Mesenchymal stem cell (in vitro differentiated cells and primary cell): ENCODE measurements around the gene SLC16A10.

ENCODE experiments used
- DNase-seq: peaks from one replicate; pipeline ENCODE4 v3.0.0-alpha.2; 2013
- H2AFZ ChIP-seq: one replicate; pipeline ENCODE4 v1.6.1; 2013; ENCODE audit warnings: low read depth, mild to moderate bottlenecking, control low read depth, inconsistent platforms, low read length, moderate library complexity
- H2AK5ac ChIP-seq: 2 replicates; pipeline ENCODE4 v1.6.1; 2013; ENCODE audit warnings: low read length, moderate library complexity, mild to moderate bottlenecking, inconsistent platforms; ENCODE audit not compliant: severe bottlenecking
- H2BK120ac ChIP-seq: one replicate; pipeline ENCODE4 v1.6.1; 2013; ENCODE audit warnings: low read depth, mild to moderate bottlenecking, inconsistent platforms, low read length, moderate library complexity
- H2BK12ac ChIP-seq, 2 experiments: one replicate each; pipeline ENCODE4 v1.6.1; 2013; ENCODE audit warnings: inconsistent platforms in 2 of 2, low read length in 2 of 2, mild to moderate bottlenecking in 2 of 2, moderate library complexity in 2 of 2, control low read depth in 1 of 2
- H2BK15ac ChIP-seq: one replicate; pipeline ENCODE4 v1.6.1; 2013; ENCODE audit warnings: mild to moderate bottlenecking, low read depth, inconsistent platforms; ENCODE audit not compliant: poor library complexity, severe bottlenecking
- H2BK5ac ChIP-seq: 2 replicates; pipeline ENCODE4 v1.6.1; 2013; ENCODE audit warnings: low read depth, mild to moderate bottlenecking, low read length, control low read depth, inconsistent platforms; ENCODE audit not compliant: poor library complexity, severe bottlenecking
- H3K14ac ChIP-seq, 2 experiments: one replicate each; pipeline ENCODE4 v1.6.1; 2013; ENCODE audit warnings: inconsistent platforms in 2 of 2, low read length in 2 of 2, control low read depth in 1 of 2, mild to moderate bottlenecking in 1 of 2, moderate library complexity in 1 of 2
- H3K18ac ChIP-seq, 2 experiments: one replicate each; pipeline ENCODE4 v1.6.1; 2013; ENCODE audit warnings: inconsistent platforms in 2 of 2, low read length in 2 of 2, control low read depth in 1 of 2, low read depth in 1 of 2, mild to moderate bottlenecking in 1 of 2
- H3K23ac ChIP-seq, 2 experiments: one replicate each; pipeline ENCODE4 v1.6.1; 2013; ENCODE audit warnings: inconsistent platforms in 2 of 2, low read length in 2 of 2, mild to moderate bottlenecking in 2 of 2, moderate library complexity in 2 of 2, control low read depth in 1 of 2
- H3K27ac ChIP-seq: 2 replicates; pipeline ENCODE4 v1.5.1; 2013; ENCODE audit warnings: mild to moderate bottlenecking, moderate library complexity, low read length, control low read depth, inconsistent platforms; ENCODE audit not compliant: poor library complexity, severe bottlenecking
- H3K27me3 ChIP-seq, 2 experiments: 2 replicates each; pipeline versions ENCODE4 v1.6.1 to v1.7.0; 2013; ENCODE audit warnings: low read length in 2 of 2, mild to moderate bottlenecking in 2 of 2, moderate library complexity in 2 of 2, control low read depth in 1 of 2, inconsistent platforms in 1 of 2; ENCODE audit not compliant: control insufficient read depth in 1 of 2, insufficient read depth in 1 of 2
- H3K36me3 ChIP-seq, 2 experiments: 2 replicates each; pipeline versions ENCODE4 v1.6.1 to v1.7.0; 2013; ENCODE audit warnings: low read length in 2 of 2, control low read depth in 1 of 2, inconsistent platforms in 1 of 2, low read depth in 1 of 2, mild to moderate bottlenecking in 1 of 2; ENCODE audit not compliant: insufficient read depth in 2 of 2, control insufficient read depth in 1 of 2
- H3K4ac ChIP-seq, 2 experiments: one replicate each; pipeline ENCODE4 v1.6.1; 2013; ENCODE audit warnings: inconsistent platforms in 2 of 2, low read length in 2 of 2, mild to moderate bottlenecking in 2 of 2, moderate library complexity in 2 of 2, control low read depth in 1 of 2, low read depth in 1 of 2
- H3K4me1 ChIP-seq: 2 replicates; pipeline ENCODE4 v1.6.1; 2013; ENCODE audit warnings: low read depth, low read length, control low read depth; ENCODE audit not compliant: control insufficient read depth, insufficient read depth
- H3K4me2 ChIP-seq: 2 replicates; pipeline ENCODE4 v1.6.1; 2013; ENCODE audit warnings: low read length, mild to moderate bottlenecking, inconsistent platforms; ENCODE audit not compliant: poor library complexity, severe bottlenecking
- H3K4me3 ChIP-seq, 2 experiments: 2 replicates each; pipeline versions ENCODE4 v1.5.1 to v1.7.0; 2013; ENCODE audit warnings: low read length in 2 of 2, mild to moderate bottlenecking in 2 of 2, control low read depth in 1 of 2, low read depth in 1 of 2; ENCODE audit not compliant: insufficient read depth in 1 of 2
- H3K79me1 ChIP-seq: replicated peaks from 2 replicates; pipeline ENCODE4 v1.6.1; 2013; ENCODE audit warnings: mild to moderate bottlenecking, control low read depth, low read length, inconsistent platforms; ENCODE audit not compliant: poor library complexity, severe bottlenecking
- H3K9ac ChIP-seq: 2 replicates; pipeline ENCODE4 v1.7.0; 2013; ENCODE audit warnings: mild to moderate bottlenecking, low read length, moderate library complexity
- H3K9me3 ChIP-seq: 2 replicates; pipeline ENCODE4 v1.7.0; 2013; ENCODE audit warnings: mild to moderate bottlenecking, low read length; ENCODE audit not compliant: control insufficient read depth
- H4K8ac ChIP-seq: one replicate; pipeline ENCODE4 v1.6.1; 2013; ENCODE audit warnings: inconsistent platforms, mild to moderate bottlenecking, low read length, moderate library complexity
- H4K91ac ChIP-seq: one replicate; pipeline ENCODE4 v1.6.1; 2013; ENCODE audit warnings: mild to moderate bottlenecking, low read length, inconsistent platforms
- WGBS: methylation state at CpG from one replicate; pipeline ENCODE4 v1.1.7; 2013; ENCODE audit warnings: mixed read lengths; 5-methylcytosine and 5-hydroxymethylcytosine counted together

Gene SLC16A10

GRCh38 chr6:111157412-111157811, 70.1 kb downstream of the SLC16A10 start:
- H3K4me1 ChIP-seq = no peaks in the 10 kb centered on the region
- no peak overlapping the region for H4K8ac ChIP-seq
- H2AFZ ChIP-seq = no peak overlapping the region
- H3K79me1 ChIP-seq = no peaks in the 10 kb centered on the region
- no peaks in the 10 kb centered on the region for H3K36me3 ChIP-seq
- no peak overlapping the region for H2AK5ac ChIP-seq
- WGBS = 92% methylated on average over 5 of the region's 5 CpGs
- H3K4ac ChIP-seq = no peak overlapping the region
- H2BK12ac ChIP-seq = no peak overlapping the region
- no peak overlapping the region for H2BK15ac ChIP-seq
- no peak overlapping the region for H3K9ac ChIP-seq
- H3K14ac ChIP-seq = no peak overlapping the region
- no peak overlapping the region for H3K27ac ChIP-seq
- H3K23ac ChIP-seq = no peak overlapping the region
- no peak overlapping the region for H2BK5ac ChIP-seq
- H4K91ac ChIP-seq = no peak overlapping the region
- no peak for DNase-seq
- no peaks in the 10 kb centered on the region for H3K9me3 ChIP-seq
- no peak overlapping the region for H3K4me2 ChIP-seq
- H3K18ac ChIP-seq = no peak overlapping the region
- no peak overlapping the region for H2BK120ac ChIP-seq
- no peak overlapping the region for H3K4me3 ChIP-seq
- H3K27me3 ChIP-seq = peaks cover 0 to 9% of the 10 kb centered on the region in 2 experiments

GRCh38 chr6:111159633-111160032, 72.3 kb downstream of the SLC16A10 start:
- no peak for DNase-seq
- Histone ChIP-seq H3K23ac (no peak overlapping the region), H4K91ac (no peak overlapping the region), H3K27me3 (peaks cover 0 to 5% of the 10 kb centered on the region in 2 experiments), H3K9me3 (peaks cover 3% of the 10 kb centered on the region), H2BK5ac (no peak overlapping the region), H2BK12ac (no peak overlapping the region), H3K4me2 (no peak overlapping the region), H3K27ac (no peak overlapping the region), H4K8ac (no peak overlapping the region), H3K4me3 (no peak overlapping the region), H2AK5ac (no peak overlapping the region), H2BK120ac (no peak overlapping the region), H3K14ac (no peak overlapping the region), H3K9ac (no peak overlapping the region), H3K18ac (no peak overlapping the region), H3K4ac (no peak overlapping the region), H3K79me1 (no peaks in the 10 kb centered on the region), H2BK15ac (no peak overlapping the region), H2AFZ (no peak overlapping the region), H3K4me1 (no peaks in the 10 kb centered on the region), H3K36me3 (no peaks in the 10 kb centered on the region)

GRCh38 chr6:111161650-111162049, 74.3 kb downstream of the SLC16A10 start:
- Histone ChIP-seq H2AFZ (no peak overlapping the region), H3K79me1 (no peaks in the 10 kb centered on the region), H3K9ac (no peak overlapping the region), H3K4me1 (no peaks in the 10 kb centered on the region), H3K4ac (no peak overlapping the region), H2BK5ac (no peak overlapping the region), H2BK12ac (no peak overlapping the region), H3K4me2 (no peak overlapping the region), H2BK120ac (no peak overlapping the region), H4K8ac (no peak overlapping the region), H3K36me3 (no peaks in the 10 kb centered on the region), H3K18ac (no peak overlapping the region), H2BK15ac (no peak overlapping the region), H3K9me3 (peaks cover 3% of the 10 kb centered on the region), H3K27me3 (peaks cover 0 to 10% of the 10 kb centered on the region in 2 experiments), H3K14ac (no peak overlapping the region), H3K23ac (no peak overlapping the region), H4K91ac (no peak overlapping the region), H2AK5ac (no peak overlapping the region), H3K27ac (no peak overlapping the region), H3K4me3 (no peak overlapping the region)
- 68% methylated on average over 2 of the region's 2 CpGs for WGBS
- DNase-seq = no peak

GRCh38 chr6:111162504-111162903, 75.2 kb downstream of the SLC16A10 start:
- DNase-seq = no peak
- H3K14ac ChIP-seq = no peak overlapping the region
- no peak overlapping the region for H3K27ac ChIP-seq
- H3K9me3 ChIP-seq = peaks cover 3% of the 10 kb centered on the region
- no peak overlapping the region for H3K18ac ChIP-seq
- H2BK15ac ChIP-seq = no peak overlapping the region
- H4K8ac ChIP-seq = no peak overlapping the region
- no peak overlapping the region for H2AK5ac ChIP-seq
- no peaks in the 10 kb centered on the region for H3K36me3 ChIP-seq
- H2AFZ ChIP-seq = no peak overlapping the region
- H2BK12ac ChIP-seq = no peak overlapping the region
- no peak overlapping the region for H3K23ac ChIP-seq
- no peaks in the 10 kb centered on the region for H3K79me1 ChIP-seq
- H3K4me2 ChIP-seq = no peak overlapping the region
- H3K27me3 ChIP-seq = peaks cover 0 to 14% of the 10 kb centered on the region in 2 experiments
- no peak overlapping the region for H3K4me3 ChIP-seq
- H2BK120ac ChIP-seq = no peak overlapping the region
- no peak overlapping the region for H4K91ac ChIP-seq
- no peaks in the 10 kb centered on the region for H3K4me1 ChIP-seq
- no peak overlapping the region for H2BK5ac ChIP-seq
- no peak overlapping the region for H3K9ac ChIP-seq
- H3K4ac ChIP-seq = no peak overlapping the region
